ENCODE measurements around the gene CLDN1. TPM values are rescaled to one million over a fixed set of nuclear protein-coding genes. Genes with fewer than 3 reads are reported as not detected.

The CLDN1 gene
- total RNA-seq, 1 donor from 2014 or later, result not detected

- no peak overlapping the region for H3K4me3 Mint-ChIP-seq (ENCODE audit: unreplicated experiment)
- no peaks in the 10 kb centered on the region for H3K9me3 Mint-ChIP-seq (ENCODE audit: unreplicated experiment)
- H3K36me3 Mint-ChIP-seq (ENCODE audit: unreplicated experiment), result no peaks in the 10 kb centered on the region
- no peaks in the 10 kb centered on the region for H3K27me3 Mint-ChIP-seq (ENCODE audit: unreplicated experiment)
- peaks cover 5% of the 10 kb centered on the region for H3K4me1 Mint-ChIP-seq (ENCODE audit: low read depth, unreplicated experiment)
- no peak for DNase-seq
- H3K27ac Mint-ChIP-seq (ENCODE audit: unreplicated experiment), result no peak overlapping the region
- no peak for TF ChIP-seq CTCF (IDR thresholded peaks at IDR 0.05; ENCODE audit: partially characterized antibody, unreplicated experiment)
Measured at GRCh38 chr3:190359813-190360212, 37.6 kb upstream of the CLDN1 start.

GRCh38 chr3:190357468-190357867 lies 35.2 kb upstream of the CLDN1 start:
- Mint-ChIP-seq H3K4me3 (ENCODE audit: unreplicated experiment) (no peak overlapping the region), H3K27me3 (ENCODE audit: unreplicated experiment) (no peaks in the 10 kb centered on the region), H3K4me1 (ENCODE audit: low read depth, unreplicated experiment) (no peaks in the 10 kb centered on the region), H3K9me3 (ENCODE audit: unreplicated experiment) (peaks cover 2% of the 10 kb centered on the region), H3K36me3 (ENCODE audit: unreplicated experiment) (no peaks in the 10 kb centered on the region), H3K27ac (ENCODE audit: unreplicated experiment) (no peak overlapping the region)
- TF ChIP-seq CTCF (IDR thresholded peaks at IDR 0.05; ENCODE audit: partially characterized antibody, unreplicated experiment), result no peak
- no peak for DNase-seq

- H3K4me3 Mint-ChIP-seq (ENCODE audit: unreplicated experiment), result no peak overlapping the region
- no peaks in the 10 kb centered on the region for H3K4me1 Mint-ChIP-seq (ENCODE audit: low read depth, unreplicated experiment)
- no peaks in the 10 kb centered on the region for H3K27me3 Mint-ChIP-seq (ENCODE audit: unreplicated experiment)
- TF ChIP-seq CTCF (IDR thresholded peaks at IDR 0.05; ENCODE audit: partially characterized antibody, unreplicated experiment), result no peak
- peaks cover 2% of the 10 kb centered on the region for H3K9me3 Mint-ChIP-seq (ENCODE audit: unreplicated experiment)
- H3K27ac Mint-ChIP-seq (ENCODE audit: unreplicated experiment), result no peak overlapping the region
- DNase-seq, result no peak
- no peaks in the 10 kb centered on the region for H3K36me3 Mint-ChIP-seq (ENCODE audit: unreplicated experiment)
Measured at GRCh38 chr3:190356246-190356645, 34.0 kb upstream of the CLDN1 start.

- no peaks in the 10 kb centered on the region for H3K36me3 Mint-ChIP-seq (ENCODE audit: unreplicated experiment)
- no peaks in the 10 kb centered on the region for H3K4me1 Mint-ChIP-seq (ENCODE audit: low read depth, unreplicated experiment)
- H3K27ac Mint-ChIP-seq (ENCODE audit: unreplicated experiment), result no peak overlapping the region
- H3K4me3 Mint-ChIP-seq (ENCODE audit: unreplicated experiment), result no peak overlapping the region
- no peaks in the 10 kb centered on the region for H3K27me3 Mint-ChIP-seq (ENCODE audit: unreplicated experiment)
- H3K9me3 Mint-ChIP-seq (ENCODE audit: unreplicated experiment), result peaks cover 2% of the 10 kb centered on the region
- no peak for TF ChIP-seq CTCF (IDR thresholded peaks at IDR 0.05; ENCODE audit: partially characterized antibody, unreplicated experiment)
- no peak for DNase-seq
Measured at GRCh38 chr3:190352861-190353457, 30.7 kb upstream of the CLDN1 start.

- Mint-ChIP-seq H3K36me3 (ENCODE audit: unreplicated experiment) (no peaks in the 10 kb centered on the region), H3K4me1 (ENCODE audit: low read depth, unreplicated experiment) (no peaks in the 10 kb centered on the region), H3K4me3 (ENCODE audit: unreplicated experiment) (no peak overlapping the region), H3K9me3 (ENCODE audit: unreplicated experiment) (no peaks in the 10 kb centered on the region), H3K27ac (ENCODE audit: unreplicated experiment) (no peak overlapping the region), H3K27me3 (ENCODE audit: unreplicated experiment) (no peaks in the 10 kb centered on the region)
- no peak for TF ChIP-seq CTCF (IDR thresholded peaks at IDR 0.05; ENCODE audit: partially characterized antibody, unreplicated experiment)
- DNase-seq, result no peak
Measured at GRCh38 chr3:190346541-190346940, 24.3 kb upstream of the CLDN1 start.
